Measurements from ENCODE around the gene FRMD4A.
"Not testable (repeated sequence)": the region's sequence is repeated elsewhere in the genome, so short reads cannot be mapped to it uniquely, and the experiment has no call there.

Gene FRMD4A

GRCh38 chr10:14111208-14111607 is 219.5 kb downstream of the FRMD4A start:
- no peak for DNase-seq (ENCODE audit: low read depth in 2 of 2, low spot score in 1 of 2)

- DNase-seq (ENCODE audit: low read depth in 2 of 2, low spot score in 1 of 2) = no peak
These were observed 223.9 kb downstream of the FRMD4A start for GRCh38 chr10:14106828-14107227.

GRCh38 chr10:14102056-14102455 is 228.7 kb downstream of the FRMD4A start:
- no peak for DNase-seq (ENCODE audit: low read depth in 2 of 2, low spot score in 1 of 2)

- no peak for DNase-seq (ENCODE audit: low read depth in 2 of 2, low spot score in 1 of 2)
These were observed 230.8 kb downstream of the FRMD4A start for GRCh38 chr10:14099885-14100284.

GRCh38 chr10:14093730-14094484 is 236.8 kb downstream of the FRMD4A start:
- no peak for DNase-seq (ENCODE audit: low read depth in 2 of 2, low spot score in 1 of 2)

GRCh38 chr10:14092799-14093198 is 237.9 kb downstream of the FRMD4A start:
- no peak for DNase-seq (ENCODE audit: low read depth in 2 of 2, low spot score in 1 of 2)

GRCh38 chr10:14089556-14090292 is 241.0 kb downstream of the FRMD4A start:
- DNase-seq (ENCODE audit: low read depth in 2 of 2, low spot score in 1 of 2) = no peak

- DNase-seq (ENCODE audit: low read depth in 2 of 2, low spot score in 1 of 2) = no peak
These were observed 243.2 kb downstream of the FRMD4A start for GRCh38 chr10:14087566-14087965.

- DNase-seq (ENCODE audit: low read depth in 2 of 2, low spot score in 1 of 2) = no peak
These were observed 244.1 kb downstream of the FRMD4A start for GRCh38 chr10:14086596-14086995.

GRCh38 chr10:14084875-14085274 is 245.8 kb downstream of the FRMD4A start:
- no peak for DNase-seq (ENCODE audit: low read depth in 2 of 2, low spot score in 1 of 2)

GRCh38 chr10:14080795-14081194 is 249.9 kb downstream of the FRMD4A start:
- DNase-seq (ENCODE audit: low read depth in 2 of 2, low spot score in 1 of 2) = no peak

- no peak for DNase-seq (ENCODE audit: low read depth in 2 of 2, low spot score in 1 of 2)
These were observed 253.3 kb downstream of the FRMD4A start for GRCh38 chr10:14077430-14077829.

GRCh38 chr10:14074062-14074884 is 256.5 kb downstream of the FRMD4A start:
- DNase-seq (ENCODE audit: low read depth in 2 of 2, low spot score in 1 of 2) = no peak

- no peak for DNase-seq (ENCODE audit: low read depth in 2 of 2, low spot score in 1 of 2)
These were observed 258.2 kb downstream of the FRMD4A start for GRCh38 chr10:14072541-14072940.

- no peak for DNase-seq (ENCODE audit: low read depth in 2 of 2, low spot score in 1 of 2)
These were observed 258.8 kb downstream of the FRMD4A start for GRCh38 chr10:14071956-14072355.

- DNase-seq (ENCODE audit: low read depth in 2 of 2, low spot score in 1 of 2) = no peak
These were observed 262.0 kb downstream of the FRMD4A start for GRCh38 chr10:14068601-14069250.

GRCh38 chr10:14067638-14068037 is 263.1 kb downstream of the FRMD4A start:
- not testable (repeated sequence) for DNase-seq (ENCODE audit: low read depth in 2 of 2, low spot score in 1 of 2)

- no peak for DNase-seq (ENCODE audit: low read depth in 2 of 2, low spot score in 1 of 2)
These were observed 264.6 kb downstream of the FRMD4A start for GRCh38 chr10:14066106-14066505.

GRCh38 chr10:14063531-14064285 is 267.0 kb downstream of the FRMD4A start:
- DNase-seq (ENCODE audit: low read depth in 2 of 2, low spot score in 1 of 2) = no peak

GRCh38 chr10:14062528-14063260 is 268.0 kb downstream of the FRMD4A start:
- no peak for DNase-seq (ENCODE audit: low read depth in 2 of 2, low spot score in 1 of 2)
